Keratinocyte (primary cell): ENCODE results near the gene KMT2B. TPM values are rescaled to one million over a fixed set of nuclear protein-coding genes. Genes with fewer than 3 reads are reported as not detected.

ENCODE experiments used
- DNase-seq: peaks from one replicate; pipeline ENCODE4 v3.0.0-alpha.2; 2011; ENCODE audit warnings: low read depth, missing footprints, low spot score
- FAIRE-seq: peaks from 2 replicates; lab custom pipeline; 2011; peaks lifted over from hg19 to GRCh38; lab: Jason Lieb, UNC
- H2AFZ ChIP-seq: 2 replicates; pipeline ENCODE4 v1.6.0; 2012; ENCODE audit warnings: low read length, control low read depth, inconsistent platforms; ENCODE audit not compliant: control insufficient read depth
- H3K27ac ChIP-seq: 2 replicates; pipeline ENCODE4 v1.5.1; 2011; ENCODE audit warnings: low read length; ENCODE audit not compliant: control insufficient read depth, insufficient read depth
- H3K27me3 ChIP-seq: 3 replicates; pipeline ENCODE4 v1.6.0; 2011; ENCODE audit warnings: low read length; ENCODE audit not compliant: control insufficient read depth, insufficient read depth; ENCODE audit errors: extremely low read depth
- H3K36me3 ChIP-seq, 2 experiments: 2 replicates in 1 of 2; 3 replicates in 1 of 2; pipeline ENCODE4 v1.5.1; 2011; ENCODE audit warnings: low read length in 2 of 2, mild to moderate bottlenecking in 1 of 2; ENCODE audit not compliant: control insufficient read depth in 2 of 2, insufficient read depth in 2 of 2; ENCODE audit errors: extremely low read depth in 1 of 2
- H3K4me1 ChIP-seq: 3 replicates; pipeline ENCODE4 v1.5.1; 2011; ENCODE audit warnings: low read length; ENCODE audit not compliant: control insufficient read depth, insufficient read depth; ENCODE audit errors: extremely low read depth
- H3K4me2 ChIP-seq: 3 replicates; pipeline ENCODE4 v1.6.0; 2011; ENCODE audit warnings: low read depth, low read length; ENCODE audit not compliant: control insufficient read depth, insufficient read depth; ENCODE audit errors: extremely low read depth
- H3K4me3 ChIP-seq, 3 experiments: fragments of 200-600 bp in 1 of 3; sonication (generic) in 1 of 3; 2 replicates in 2 of 3; 3 replicates in 1 of 3; pipeline ENCODE4 v1.5.1; 2011 to 2016; ENCODE audit warnings: low read length in 3 of 3, mild to moderate bottlenecking in 3 of 3, control low read depth in 2 of 3, inconsistent platforms in 1 of 3, low read depth in 1 of 3, mixed read lengths in 1 of 3, mixed run types in 1 of 3, moderate library complexity in 1 of 3; ENCODE audit not compliant: control insufficient read depth in 2 of 3, insufficient read depth in 2 of 3; ENCODE audit errors: extremely low read depth in 1 of 3
- H3K79me2 ChIP-seq: 2 replicates; pipeline ENCODE4 v1.6.0; 2012; ENCODE audit warnings: low read length; ENCODE audit not compliant: control insufficient read depth, insufficient read depth
- H3K9ac ChIP-seq: 3 replicates; pipeline ENCODE4 v1.6.0; 2011; ENCODE audit warnings: low read length; ENCODE audit not compliant: control insufficient read depth, insufficient read depth; ENCODE audit errors: extremely low read depth
- H3K9me1 ChIP-seq: 3 replicates; pipeline ENCODE4 v1.6.0; 2011; ENCODE audit warnings: low read length; ENCODE audit not compliant: control insufficient read depth, insufficient read depth; ENCODE audit errors: extremely low read depth
- H3K9me3 ChIP-seq: 2 replicates; pipeline ENCODE4 v1.5.1; 2012; ENCODE audit warnings: low read depth, low read length; ENCODE audit not compliant: control insufficient read depth
- H4K20me1 ChIP-seq: 3 replicates; pipeline ENCODE4 v1.6.0; 2011; ENCODE audit warnings: low read length; ENCODE audit not compliant: control insufficient read depth, insufficient read depth; ENCODE audit errors: extremely low read depth
- CTCF ChIP-seq, 3 experiments: IDR thresholded peaks in 1 of 3; conservative IDR thresholded peaks in 1 of 3; optimal IDR thresholded peaks in 1 of 3; 2 replicates in 2 of 3; 3 replicates in 1 of 3; pipeline versions ENCODE3 to v1.5.1; 2011; ENCODE audit warnings: low read length in 3 of 3, mild to moderate bottlenecking in 3 of 3, moderate library complexity in 2 of 3, control low read depth in 1 of 3, inconsistent platforms in 1 of 3; ENCODE audit not compliant: insufficient read depth in 2 of 3; ENCODE audit errors: extremely low read depth in 1 of 3
- EZH2 ChIP-seq: IDR thresholded peaks from one replicate; pipeline ENCODE4 v1.6.1; 2012; ENCODE audit warnings: inconsistent platforms, mild to moderate bottlenecking, low read length, moderate library complexity
- dilution Hi-C: fragments of 300-500 bp; cut with MboI; formaldehyde crosslinking; loops from one replicate; pipeline ENCODE4 v1.7.0; 2020; ENCODE audit warnings: low sequenced_read_pairs; ENCODE audit not compliant: extremely low pct_ligation_motif_present
- polyA plus RNA-seq, 5 experiments: library from polyadenylated mRNA; depleted of rRNA in 3 of 5; stranded (reverse) in 3 of 5; stranded (forward) in 1 of 5; unstranded in 1 of 5; fragments of >200 nt; gene quantifications; 1 replicate in 1 of 5; 2 replicates in 3 of 5; 3 replicates in 1 of 5; pipeline versions ENCODE4 v1.2.1 to v1.2.3, GENCODE V29; 2011 to 2012; ENCODE audit warnings: missing spikeins in 2 of 5, low read depth in 1 of 5, low replicate concordance in 1 of 5

Gene KMT2B
- polyA plus RNA-seq, 1 donor (not counting 4 experiments of a cell fraction or from before 2014, with no cell fraction given) = 7.7 TPM

GRCh38 chr19:35782589-35782988 is 64.8 kb downstream of the KMT2B start:
- Histone ChIP-seq H3K36me3 (no peaks in the 10 kb centered on the region), H2AFZ (no peak overlapping the region), H3K9me1 (no peaks in the 10 kb centered on the region), H3K27me3 (no peaks in the 10 kb centered on the region), H3K4me2 (no peak overlapping the region), H3K9ac (no peak overlapping the region), H3K4me1 (no peaks in the 10 kb centered on the region), H4K20me1 (no peaks in the 10 kb centered on the region), H3K4me3 (no peak overlapping the region), H3K27ac (no peak overlapping the region), H3K79me2 (no peaks in the 10 kb centered on the region), H3K9me3 (no peaks in the 10 kb centered on the region)
- TF ChIP-seq EZH2 (no peak), CTCF (optimal IDR thresholded peaks at IDR 0.05 in 1 of 3, IDR thresholded peaks at IDR 0.05 in 1 of 3, conservative IDR thresholded peaks at IDR 0.05 in 1 of 3; ENCODE audit: extremely low read depth in 1 of 3, insufficient read depth in 2 of 3, low read length in 3 of 3) (no peak)
- dilution Hi-C loops = no loop called here
- FAIRE-seq (no peak), DNase-seq (no peak)

- FAIRE-seq = no peak
- H2AFZ ChIP-seq = no peak overlapping the region
- no peak for TF ChIP-seq CTCF (optimal IDR thresholded peaks at IDR 0.05 in 1 of 3, IDR thresholded peaks at IDR 0.05 in 1 of 3, conservative IDR thresholded peaks at IDR 0.05 in 1 of 3; ENCODE audit: extremely low read depth in 1 of 3, insufficient read depth in 2 of 3, low read length in 3 of 3)
- TF ChIP-seq EZH2 = no peak
- no peaks in the 10 kb centered on the region for H3K9me1 ChIP-seq
- H3K27ac ChIP-seq = no peak overlapping the region
- no peaks in the 10 kb centered on the region for H3K27me3 ChIP-seq
- H3K9me3 ChIP-seq = no peaks in the 10 kb centered on the region
- no peaks in the 10 kb centered on the region for H3K4me1 ChIP-seq
- H3K9ac ChIP-seq = no peak overlapping the region
- no peaks in the 10 kb centered on the region for H3K36me3 ChIP-seq
- no peaks in the 10 kb centered on the region for H3K79me2 ChIP-seq
- H3K4me3 ChIP-seq = no peak overlapping the region
- dilution Hi-C loops = no loop called here
- peaks cover 2% of the 10 kb centered on the region for H4K20me1 ChIP-seq
- no peak overlapping the region for H3K4me2 ChIP-seq
- no peak for DNase-seq
These were observed 65.9 kb downstream of the KMT2B start for GRCh38 chr19:35783469-35784434.
